GM19023 (cell line): ENCODE results near the gene CT45A8.
"Not testable (repeated sequence)": the region's sequence is repeated elsewhere in the genome, so short reads cannot be mapped to it uniquely, and the experiment has no call there.

Experiments
- ATAC-seq: cut with Tn5 transposase; IDR thresholded peaks from one replicate; pipeline ENCODE4 v1.9.1; 2021; ENCODE audit warnings: mild to moderate bottlenecking, moderate library complexity; ENCODE audit not compliant: unreplicated experiment

Gene CT45A8

GRCh38 chrX:135854438-135854837 is at the start of gene CT45A8:
Gene CT45A8 (minus strand): TSS chrX:135854538. CDS start chrX:135850783, 3,755 bp downstream.
- ATAC-seq: not testable (repeated sequence)

GRCh38 chrX:135893294-135893817 is 39.0 kb upstream of the CT45A8 start, which contains the start of the genes CT45A10 and SAGE1:
Gene CT45A10 (minus strand): TSS chrX:135893444. CDS start chrX:135885344, 8,100 bp downstream.
Gene SAGE1 (plus strand): TSS chrX:135893716. CDS start chrX:135896243, 2,527 bp downstream.
- no peak for ATAC-seq

GRCh38 chrX:135892781-135893180 is 38.4 kb upstream of the CT45A8 start:
- ATAC-seq: no peak

GRCh38 chrX:135890087-135890585 is 35.8 kb upstream of the CT45A8 start:
- no peak for ATAC-seq

GRCh38 chrX:135888976-135889375 is 34.6 kb upstream of the CT45A8 start:
- ATAC-seq: not testable (repeated sequence)

- ATAC-seq: not testable (repeated sequence)
Observed at GRCh38 chrX:135888230-135888629, 33.9 kb upstream of the CT45A8 start.

- not testable (repeated sequence) for ATAC-seq
Observed at GRCh38 chrX:135882741-135883140, 28.4 kb upstream of the CT45A8 start.

GRCh38 chrX:135871712-135872111 is 17.4 kb upstream of the CT45A8 start, which contains the start of gene CT45A9:
Gene CT45A9 (minus strand): TSS chrX:135871812. CDS start chrX:135868061, 3,751 bp downstream.
- ATAC-seq: not testable (repeated sequence)

GRCh38 chrX:135837180-135837579 is 17.2 kb downstream of the CT45A8 start, which contains the start of gene CT45A7:
Gene CT45A7 (minus strand): TSS chrX:135837280. CDS start chrX:135833533, 3,747 bp downstream.
- ATAC-seq: not testable (repeated sequence)

GRCh38 chrX:135819912-135820311 is 34.4 kb downstream of the CT45A8 start, which contains the start of gene CT45A2:
Gene CT45A2 (minus strand): TSS chrX:135820012. CDS start chrX:135816265, 3,747 bp downstream.
- not testable (repeated sequence) for ATAC-seq

GRCh38 chrX:135802687-135803086 is 51.7 kb downstream of the CT45A8 start, which contains the start of gene CT45A6:
Gene CT45A6 (minus strand): TSS chrX:135802787. CDS start chrX:135798993, 3,794 bp downstream.
- not testable (repeated sequence) for ATAC-seq
